ENCODE measurements around the gene ASCC1. TPM values are rescaled to one million over a fixed set of nuclear protein-coding genes. Genes with fewer than 3 reads are reported as not detected.

ASCC1 gene
- total and polyA plus RNA-seq, 2 donors (not counting 3 experiments of a cell fraction or from before 2014, with no cell fraction given), result 16.0 to 24.9 TPM

GRCh38 chr10:72260976-72261783 lies 45.1 kb upstream of the ASCC1 start:
- Histone ChIP-seq H3K36me3 (ENCODE audit: control insufficient read depth in 2 of 2, extremely low read depth in 1 of 2, insufficient read depth in 2 of 2, low read length in 2 of 2) (no peaks in the 10 kb centered on the region), H3K4me3 (replicated peaks in 1 of 3; ENCODE audit: insufficient read depth in 1 of 3, low read depth in 1 of 3, low read length in 3 of 3) (peak overlapping the region; percentile 61 to 78 (median 71)), H3K4me1 (ENCODE audit: control insufficient read depth, extremely low read depth, insufficient read depth, low read length) (peaks cover 17% of the 10 kb centered on the region), H3K4me2 (ENCODE audit: insufficient read depth, low read length) (peak overlapping the region; percentile 76), H3K9me1 (replicated peaks; ENCODE audit: control insufficient read depth, extremely low read depth, insufficient read depth, low read length) (no peaks in the 10 kb centered on the region), H3K27ac (ENCODE audit: insufficient read depth, low read depth, low read length) (peak overlapping the region; percentile 26), H3K9me3 (replicated peaks; ENCODE audit: control insufficient read depth, insufficient read depth, low read length) (no peaks in the 10 kb centered on the region), H4K20me1 (replicated peaks; ENCODE audit: control insufficient read depth, extremely low read depth, insufficient read depth, low read length) (no peaks in the 10 kb centered on the region), H3K27me3 (ENCODE audit: control insufficient read depth in 2 of 2, insufficient read depth in 2 of 2, low read length in 2 of 2) (no peaks in the 10 kb centered on the region), H3K79me2 (ENCODE audit: control insufficient read depth, insufficient read depth, low read length) (no peaks in the 10 kb centered on the region), H2AFZ (ENCODE audit: low read depth, low read length) (peak overlapping the region; percentile 98), H3K9ac (replicated peaks; ENCODE audit: extremely low read depth, insufficient read depth, low read length) (peak overlapping the region; percentile 76)
- ChIA-PET POLR2A (interaction anchor here (0.6 to 2.7 kb wide), 2 partner anchors 13 to 55 kb away, joined by 3 to 23 read pairs; partner anchors contain the start of gene DDIT4), CTCF (interaction anchor here (0.6 to 2.4 kb wide), 14 partner anchors 8 to 213 kb away, joined by 3 to 12 read pairs (median 4); partner anchors contain the start of gene DDIT4)
- dilution Hi-C loops (cut with MboI; ENCODE audit: extremely low pct_ligation_motif_present, low sequenced_read_pairs) (no loop called here), intact Hi-C loops (cut with micrococcal nuclease) (loop anchor here (1.0 kb wide), 1 partner anchor 12 kb away; the partner anchor contains the start of gene DDIT4)
- no TSS peak for BruUV-seq (replicated peaks)
- DNase-seq (ENCODE audit: low read depth, low spot score) (peak; percentile 55), FAIRE-seq (no peak)
- no peak for TF ChIP-seq POLR2A (IDR thresholded peaks at IDR 0.05; ENCODE audit: low read depth, low read length)
- no peak for TF ChIP-seq POLR2AphosphoS5 (IDR thresholded peaks at IDR 0.05; ENCODE audit: insufficient read depth, low read depth, low read length)
- TF ChIP-seq GATA2 (IDR thresholded peaks at IDR 0.05; ENCODE audit: insufficient read depth, insufficient read length, low read depth, low read length), result no peak
- TF ChIP-seq EZH2 (IDR thresholded peaks at IDR 0.05; ENCODE audit: borderline replicate concordance, low read depth, low read length, severe bottlenecking), result no peak
